Fibroblast of mammary gland (primary cell): ENCODE data around the gene TAS1R2.

Experiments used
- DNase-seq: peaks from one replicate; pipeline ENCODE4 v3.0.0-alpha.2; 2010; ENCODE audit warnings: low read depth
- H3K4me3 ChIP-seq: 2 replicates; pipeline ENCODE4 v1.5.1; 2011; ENCODE audit warnings: low read depth, mild to moderate bottlenecking, low read length, moderate library complexity; ENCODE audit not compliant: control insufficient read depth
- TF ChIP-seq, protein P1 (sequence below): conservative IDR thresholded peaks from 2 replicates; pipeline ENCODE4 v1.5.1; 2011; ENCODE audit warnings: low read depth, low read length, inconsistent platforms; ENCODE audit not compliant: control insufficient read depth, insufficient read depth

Gene TAS1R2

DNA sequence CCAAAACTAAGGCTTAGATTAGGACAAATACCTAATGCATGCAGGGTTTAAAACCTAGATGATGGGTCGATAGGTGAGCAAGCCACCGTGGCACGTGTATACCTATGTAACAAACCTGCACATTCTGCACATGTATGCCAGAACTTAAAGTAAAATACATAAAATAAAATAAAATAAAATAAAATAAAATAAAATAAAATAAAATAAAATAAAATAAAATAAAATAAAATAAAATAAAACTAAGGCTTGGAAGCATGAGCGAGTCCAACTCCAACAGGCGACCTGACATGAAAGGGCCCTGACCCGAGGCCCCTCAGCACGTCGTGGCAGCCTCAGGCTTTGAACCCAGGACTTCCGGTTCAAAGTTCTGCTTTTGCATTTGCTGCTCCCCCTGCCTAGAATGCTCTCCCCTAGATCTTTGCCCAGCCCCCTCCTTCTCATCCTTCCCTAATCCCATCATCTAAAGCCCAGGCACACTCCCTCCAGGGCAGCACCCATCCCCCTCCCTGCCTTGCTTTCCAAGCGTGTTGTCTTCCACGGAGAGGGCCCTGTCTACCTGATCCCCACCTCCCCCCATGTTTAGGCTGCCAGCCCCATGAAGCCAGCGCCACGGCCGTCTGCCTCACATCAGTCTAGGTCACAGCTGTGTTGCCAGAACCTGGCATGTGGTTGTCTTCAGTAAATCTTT lies 64.3 kb downstream of the TAS1R2 start:
- TF ChIP-seq, protein P1, sequence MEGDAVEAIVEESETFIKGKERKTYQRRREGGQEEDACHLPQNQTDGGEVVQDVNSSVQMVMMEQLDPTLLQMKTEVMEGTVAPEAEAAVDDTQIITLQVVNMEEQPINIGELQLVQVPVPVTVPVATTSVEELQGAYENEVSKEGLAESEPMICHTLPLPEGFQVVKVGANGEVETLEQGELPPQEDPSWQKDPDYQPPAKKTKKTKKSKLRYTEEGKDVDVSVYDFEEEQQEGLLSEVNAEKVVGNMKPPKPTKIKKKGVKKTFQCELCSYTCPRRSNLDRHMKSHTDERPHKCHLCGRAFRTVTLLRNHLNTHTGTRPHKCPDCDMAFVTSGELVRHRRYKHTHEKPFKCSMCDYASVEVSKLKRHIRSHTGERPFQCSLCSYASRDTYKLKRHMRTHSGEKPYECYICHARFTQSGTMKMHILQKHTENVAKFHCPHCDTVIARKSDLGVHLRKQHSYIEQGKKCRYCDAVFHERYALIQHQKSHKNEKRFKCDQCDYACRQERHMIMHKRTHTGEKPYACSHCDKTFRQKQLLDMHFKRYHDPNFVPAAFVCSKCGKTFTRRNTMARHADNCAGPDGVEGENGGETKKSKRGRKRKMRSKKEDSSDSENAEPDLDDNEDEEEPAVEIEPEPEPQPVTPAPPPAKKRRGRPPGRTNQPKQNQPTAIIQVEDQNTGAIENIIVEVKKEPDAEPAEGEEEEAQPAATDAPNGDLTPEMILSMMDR = no peak
- H3K4me3 ChIP-seq = no peak overlapping the region
- DNase-seq = no peak

DNA sequence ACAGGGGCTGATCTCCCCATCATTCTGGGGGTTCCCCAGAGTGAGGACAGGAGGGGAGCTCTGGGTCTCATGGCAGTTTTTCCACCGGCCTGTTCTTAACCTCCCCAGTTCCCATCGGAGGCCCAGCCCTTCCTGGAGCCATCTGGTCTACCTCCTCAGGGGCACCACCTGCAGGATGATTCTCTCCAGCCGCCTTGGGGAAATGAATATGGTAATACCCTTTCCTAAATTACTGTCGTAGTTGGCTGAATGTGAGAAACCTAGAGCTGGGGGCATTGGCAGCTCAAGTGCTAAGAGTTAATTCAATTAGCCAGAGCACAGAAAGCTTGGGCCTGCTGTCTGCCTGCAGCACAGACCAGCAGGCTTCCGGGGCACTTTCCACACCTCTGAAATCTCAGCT lies 64.9 kb downstream of the TAS1R2 start:
- H3K4me3 ChIP-seq = no peak overlapping the region
- TF ChIP-seq, protein P1 = no peak
- DNase-seq = no peak

DNA sequence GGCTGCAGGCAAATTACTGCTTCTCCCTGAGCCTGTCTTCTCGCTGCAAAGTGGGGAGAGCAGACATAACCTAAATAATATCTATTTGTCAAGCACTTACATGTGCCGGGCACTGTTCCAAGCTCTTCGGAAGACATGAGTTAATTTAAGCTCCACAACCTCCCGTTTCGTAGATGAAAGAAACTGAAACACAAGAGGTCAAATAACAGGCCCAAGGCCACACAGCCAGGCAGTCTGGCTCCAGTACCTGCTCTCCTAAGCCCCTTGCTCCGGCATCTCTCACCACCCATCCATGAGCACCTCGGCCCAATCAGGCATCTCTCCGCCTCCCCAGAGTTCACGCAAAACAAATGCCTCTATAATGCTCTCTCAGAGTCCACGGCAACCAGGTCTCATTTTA lies 65.4 kb downstream of the TAS1R2 start:
- DNase-seq = no peak
- no peak overlapping the region for H3K4me3 ChIP-seq
- TF ChIP-seq, protein P1 = no peak

DNA sequence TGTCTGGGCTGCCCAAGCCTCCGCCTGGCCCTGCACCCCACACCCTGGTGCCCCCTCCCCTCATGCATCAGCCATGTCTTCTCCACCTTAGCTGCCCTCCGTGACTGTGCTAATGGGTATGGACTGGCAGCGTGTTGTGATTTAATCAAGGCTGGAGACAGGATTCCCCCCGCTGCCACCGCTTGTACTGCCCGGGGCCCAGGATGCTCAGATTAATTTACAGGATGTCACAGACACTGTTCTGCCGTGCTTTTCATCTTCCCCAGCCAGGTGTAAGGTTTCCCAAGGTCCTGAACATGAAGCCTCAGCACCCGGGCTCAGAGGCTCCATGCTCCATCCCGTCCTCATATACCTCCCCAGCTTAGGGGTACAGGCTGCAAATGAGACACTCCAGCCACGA lies 66.3 kb downstream of the TAS1R2 start:
- no peak overlapping the region for H3K4me3 ChIP-seq
- DNase-seq = no peak
- TF ChIP-seq, protein P1 = no peak

DNA sequence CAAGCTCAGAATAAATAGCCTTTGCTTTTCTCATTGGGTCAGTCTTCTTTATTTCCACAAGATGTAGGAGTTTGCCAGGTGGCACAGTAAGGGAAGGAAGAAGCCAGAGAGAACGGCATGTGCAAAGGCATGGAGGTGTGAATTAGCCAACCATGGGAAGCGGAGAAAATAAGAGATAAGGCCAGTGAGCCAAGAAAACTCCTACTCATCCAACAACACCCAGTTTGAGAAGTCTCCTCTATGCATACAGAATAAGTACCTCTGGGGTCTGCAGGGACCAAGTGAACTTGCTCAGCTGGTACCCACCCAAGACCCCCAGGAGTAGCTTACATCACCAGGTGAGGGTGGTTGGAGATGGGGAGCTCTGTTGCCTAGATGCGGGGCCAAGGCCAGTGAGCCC lies 66.7 kb downstream of the TAS1R2 start:
- no peak overlapping the region for H3K4me3 ChIP-seq
- DNase-seq = no peak
- TF ChIP-seq, protein P1 = no peak
